GM21529 (cell line): ENCODE data around the gene ZNF358.

Experiments
- ATAC-seq: cut with Tn5 transposase; IDR thresholded peaks from one replicate; pipeline ENCODE4 v1.9.1; 2021; ENCODE audit not compliant: unreplicated experiment

Gene ZNF358

DNA sequence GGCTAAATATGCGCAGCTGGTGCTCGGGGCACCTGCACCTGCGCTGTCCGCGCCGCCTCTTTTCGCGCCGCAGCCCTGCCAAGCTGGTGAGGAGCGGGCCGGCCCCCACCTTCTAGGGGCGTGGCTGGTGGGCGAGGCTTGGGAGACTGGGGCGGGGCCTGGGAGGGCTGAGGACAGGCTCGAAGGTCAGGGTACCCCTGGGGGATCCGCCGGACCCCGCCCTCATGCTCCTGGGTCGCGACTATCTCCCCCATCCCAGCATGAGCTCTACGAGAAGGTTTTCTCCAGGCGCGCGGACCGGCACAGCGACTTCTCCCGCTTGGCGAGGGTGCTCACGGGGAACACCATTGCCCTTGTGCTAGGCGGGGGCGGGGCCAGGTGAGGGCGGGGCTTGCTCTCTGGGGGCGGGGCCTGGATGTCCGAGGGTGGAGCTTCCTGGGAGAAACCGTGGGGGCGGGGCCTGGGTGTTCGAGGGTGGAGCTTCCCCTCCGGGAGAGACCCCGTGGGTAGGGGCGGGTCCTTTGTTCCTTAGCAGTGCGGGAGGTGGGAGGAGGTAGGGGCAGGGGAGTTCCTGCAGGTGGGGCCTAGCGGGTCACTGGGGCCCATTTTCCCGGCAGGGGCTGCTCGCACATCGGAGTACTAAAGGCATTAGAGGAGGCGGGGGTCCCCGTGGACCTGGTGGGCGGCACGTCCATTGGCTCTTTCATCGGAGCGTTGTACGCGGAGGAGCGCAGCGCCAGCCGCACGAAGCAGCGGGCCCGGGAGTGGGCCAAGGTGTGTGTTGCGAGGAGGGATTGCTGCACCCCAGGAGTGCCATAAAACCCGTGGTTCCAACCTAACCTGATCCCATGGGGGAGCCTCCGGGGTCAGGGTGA lies 39.3 kb downstream of the ZNF358 start:
- ATAC-seq = no peak

DNA sequence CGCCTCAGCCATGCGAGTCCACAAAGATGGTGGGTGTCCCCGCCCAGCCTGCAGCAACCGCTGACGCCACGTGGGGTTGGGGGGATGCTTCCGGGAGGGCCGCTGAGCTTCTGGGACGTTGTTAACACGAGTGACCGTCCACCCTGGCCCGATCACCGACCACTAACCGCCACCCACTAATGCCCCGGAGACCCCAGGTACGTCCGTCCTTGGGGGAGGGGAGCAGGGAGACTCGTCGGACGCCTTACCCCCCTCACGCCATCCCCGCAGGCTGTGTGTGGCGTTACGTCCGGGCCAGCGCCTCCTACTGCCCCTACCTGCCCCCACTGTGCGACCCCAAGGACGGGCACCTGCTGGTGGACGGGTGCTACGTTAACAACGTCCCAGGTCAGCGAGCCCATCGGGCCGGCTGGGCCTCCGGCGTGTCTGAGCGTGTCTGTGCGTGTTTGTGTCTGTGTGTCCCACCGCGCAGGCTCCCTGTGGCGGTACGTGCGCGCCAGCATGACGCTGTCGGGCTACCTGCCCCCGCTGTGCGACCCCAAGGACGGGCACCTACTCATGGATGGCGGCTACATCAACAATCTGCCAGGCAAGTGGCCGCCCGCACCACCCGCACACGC lies 40.9 kb downstream of the ZNF358 start:
- no peak for ATAC-seq

DNA sequence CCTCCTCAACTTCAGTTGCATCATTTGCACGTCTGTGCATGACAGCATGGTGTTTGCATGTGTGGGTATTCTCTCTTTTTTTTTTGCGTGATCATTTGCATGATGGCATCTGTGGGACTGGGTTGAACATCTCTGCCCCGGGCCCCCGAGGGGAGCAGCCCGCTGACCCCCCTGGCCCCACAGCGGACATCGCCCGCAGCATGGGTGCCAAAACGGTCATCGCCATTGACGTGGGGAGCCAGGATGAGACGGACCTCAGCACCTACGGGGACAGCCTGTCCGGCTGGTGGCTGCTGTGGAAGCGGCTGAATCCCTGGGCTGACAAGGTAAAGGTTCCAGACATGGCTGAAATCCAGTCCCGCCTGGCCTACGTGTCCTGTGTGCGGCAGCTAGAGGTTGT lies 42.8 kb downstream of the ZNF358 start:
- no peak for ATAC-seq

DNA sequence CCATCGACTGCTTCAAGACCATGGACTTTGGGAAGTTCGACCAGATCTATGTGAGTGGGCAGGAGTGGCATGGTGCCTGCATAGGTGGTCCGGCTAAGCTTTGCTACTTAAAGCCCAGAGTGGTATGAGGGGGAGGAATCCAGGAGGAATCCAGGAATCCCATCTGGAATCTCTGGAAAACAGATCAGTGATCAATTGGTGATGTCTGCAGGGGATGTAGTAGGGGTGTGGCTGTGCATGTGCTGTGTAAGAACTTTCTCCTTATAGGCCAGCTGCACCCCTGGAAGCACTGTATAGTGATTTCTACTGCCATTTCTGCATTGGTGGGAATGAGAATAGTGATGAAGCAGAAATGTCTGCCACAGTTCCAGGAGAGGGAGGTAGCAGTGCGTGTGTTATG lies 43.2 kb downstream of the ZNF358 start:
- ATAC-seq = no peak

DNA sequence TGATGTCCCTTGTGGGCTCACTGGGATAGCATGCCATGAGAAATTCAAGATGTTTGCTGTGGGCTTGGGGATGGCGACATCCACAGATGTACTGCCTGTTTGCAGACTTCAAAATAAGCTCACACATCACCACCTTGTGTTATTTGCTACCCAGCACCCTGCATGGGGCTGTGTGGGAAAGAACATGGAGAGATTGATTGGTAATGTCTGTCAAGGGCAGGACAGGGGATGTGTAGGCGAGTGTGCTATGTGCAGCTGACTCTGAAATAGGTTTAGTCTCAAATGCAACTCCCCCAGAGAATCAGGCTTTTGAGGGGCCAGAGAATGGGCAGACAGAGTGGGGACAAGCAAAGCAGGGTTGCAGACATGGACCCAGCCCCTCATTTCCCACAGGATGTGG lies 44.4 kb downstream of the ZNF358 start:
- ATAC-seq = no peak

DNA sequence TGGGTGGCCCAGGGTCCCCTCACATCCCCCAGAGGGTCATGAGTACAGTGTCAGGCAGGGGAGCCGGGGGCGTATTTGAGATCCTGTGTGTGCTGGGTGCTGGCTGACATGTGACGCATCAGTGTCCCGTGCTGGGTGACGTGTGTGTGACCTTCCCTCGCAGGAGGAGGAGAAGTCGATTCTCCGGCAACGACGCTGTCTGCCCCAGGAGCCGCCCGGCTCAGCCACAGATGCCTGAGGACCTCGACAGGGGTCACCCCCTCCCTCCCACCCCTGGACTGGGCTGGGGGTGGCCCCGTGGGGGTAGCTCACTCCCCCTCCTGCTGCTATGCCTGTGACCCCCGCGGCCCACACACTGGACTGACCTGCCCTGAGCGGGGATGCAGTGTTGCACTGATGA lies 45.4 kb downstream of the ZNF358 start:
- ATAC-seq = no peak

DNA sequence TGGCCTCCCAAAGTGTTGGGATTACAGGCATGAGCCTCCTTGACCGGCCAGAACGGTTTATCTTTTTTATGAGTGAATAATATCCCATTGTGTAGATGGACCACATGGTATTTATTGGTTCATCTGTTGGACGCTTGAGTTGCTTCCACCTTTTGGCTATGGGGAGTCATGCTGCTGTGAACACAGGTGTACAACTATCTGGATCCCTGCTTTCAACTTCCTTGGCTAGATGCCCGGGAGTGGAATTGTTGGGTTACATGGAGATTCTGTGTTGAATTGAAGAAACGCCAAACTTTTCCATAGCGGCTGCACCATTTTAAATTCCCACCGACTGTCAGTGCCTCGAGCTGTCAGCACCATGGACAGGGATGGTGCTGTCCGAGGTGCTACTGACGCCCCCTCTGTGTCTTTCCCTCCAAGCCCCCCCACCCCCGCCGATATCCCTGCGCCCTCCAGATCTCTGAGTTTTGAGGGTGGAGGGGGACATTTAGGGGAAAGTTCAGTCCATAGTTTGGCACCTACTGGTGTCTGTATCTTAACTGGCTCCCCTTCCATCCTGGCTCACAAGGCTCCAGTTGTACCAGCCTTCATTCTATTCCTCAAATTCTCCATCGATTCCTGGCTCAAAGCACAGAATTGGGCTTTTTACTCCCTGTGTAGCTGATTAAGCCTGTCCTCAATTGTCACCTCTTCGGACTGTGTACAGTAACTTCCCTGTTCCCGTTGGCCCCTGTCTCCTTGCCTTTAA lies 46.9 kb downstream of the ZNF358 start:
- ATAC-seq = no peak

DNA sequence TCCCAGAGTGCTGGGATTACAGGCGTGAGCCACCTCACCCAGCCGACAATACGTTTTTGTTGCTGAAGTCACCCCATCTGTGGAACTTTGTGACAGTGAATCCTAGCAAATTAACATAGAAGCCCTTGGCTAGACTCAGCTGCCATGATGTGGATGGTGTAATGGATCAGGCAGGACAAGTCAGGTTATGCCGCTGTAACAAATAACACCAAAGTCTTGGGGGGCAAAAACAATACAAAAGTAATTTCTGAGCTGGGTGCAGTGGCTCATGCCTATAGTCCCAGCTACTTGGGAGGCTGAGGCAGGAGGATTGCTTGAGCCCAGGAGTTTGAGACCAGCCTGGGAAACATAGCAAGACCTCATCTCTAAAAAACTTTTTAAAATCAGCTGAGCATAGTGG lies 49.0 kb downstream of the ZNF358 start:
- ATAC-seq = no peak

DNA sequence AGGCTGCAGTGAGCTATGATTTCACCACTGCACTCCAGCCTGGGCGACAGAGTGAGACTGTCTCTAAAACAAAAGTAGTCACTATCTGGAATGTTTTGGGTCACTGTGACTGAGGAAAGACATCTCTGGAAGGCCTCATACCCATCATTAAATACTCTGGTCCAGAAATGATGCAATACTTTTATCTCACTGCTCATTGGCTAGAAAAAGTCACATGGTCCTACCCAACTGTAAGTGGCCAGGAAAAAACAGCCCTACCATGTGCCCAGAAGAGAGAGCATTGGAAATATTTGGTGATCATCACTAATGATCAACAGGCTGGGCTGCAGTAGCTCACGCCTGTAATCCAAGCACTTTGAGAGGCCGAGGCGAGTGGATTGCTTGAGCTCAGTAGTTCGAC lies 49.4 kb downstream of the ZNF358 start:
- ATAC-seq = no peak
